ENCODE data around the gene KCND3.

- TF ChIP-seq, protein P1, sequence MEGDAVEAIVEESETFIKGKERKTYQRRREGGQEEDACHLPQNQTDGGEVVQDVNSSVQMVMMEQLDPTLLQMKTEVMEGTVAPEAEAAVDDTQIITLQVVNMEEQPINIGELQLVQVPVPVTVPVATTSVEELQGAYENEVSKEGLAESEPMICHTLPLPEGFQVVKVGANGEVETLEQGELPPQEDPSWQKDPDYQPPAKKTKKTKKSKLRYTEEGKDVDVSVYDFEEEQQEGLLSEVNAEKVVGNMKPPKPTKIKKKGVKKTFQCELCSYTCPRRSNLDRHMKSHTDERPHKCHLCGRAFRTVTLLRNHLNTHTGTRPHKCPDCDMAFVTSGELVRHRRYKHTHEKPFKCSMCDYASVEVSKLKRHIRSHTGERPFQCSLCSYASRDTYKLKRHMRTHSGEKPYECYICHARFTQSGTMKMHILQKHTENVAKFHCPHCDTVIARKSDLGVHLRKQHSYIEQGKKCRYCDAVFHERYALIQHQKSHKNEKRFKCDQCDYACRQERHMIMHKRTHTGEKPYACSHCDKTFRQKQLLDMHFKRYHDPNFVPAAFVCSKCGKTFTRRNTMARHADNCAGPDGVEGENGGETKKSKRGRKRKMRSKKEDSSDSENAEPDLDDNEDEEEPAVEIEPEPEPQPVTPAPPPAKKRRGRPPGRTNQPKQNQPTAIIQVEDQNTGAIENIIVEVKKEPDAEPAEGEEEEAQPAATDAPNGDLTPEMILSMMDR (conservative IDR thresholded peaks at IDR 0.05): no peak
- TF ChIP-seq EZH2 (IDR thresholded peaks at IDR 0.05; ENCODE audit: low read depth): no peak
These were observed 44.8 kb upstream of the KCND3 start for GRCh38 chr1:112034277-112034676.

Measured in PC-9 (cell line).